Ovary (tissue), 3 donors: ENCODE data around the gene PYY.
"Not testable (repeated sequence)": the region's sequence is repeated elsewhere in the genome, so short reads cannot be mapped to it uniquely, and the experiment has no call there.

ENCODE experiments used
- CTCF ChIP-seq, 3 donors: fragments of 450-650 bp in 2 of 3; fragments of 200-600 bp in 1 of 3; IDR thresholded peaks; one replicate each; pipeline versions ENCODE4 v1.5.1 to v1.8.0; 2016 to 2022; ENCODE audit warnings: antibody characterized with exemption in 3 of 3, mild to moderate bottlenecking in 1 of 3
- EP300 ChIP-seq: sonication (generic); formaldehyde crosslinking; IDR thresholded peaks from one replicate; pipeline ENCODE4 v1.6.1; 2017; ENCODE audit warnings: antibody characterized with exemption
- POLR2A ChIP-seq: fragments of 450-650 bp; IDR thresholded peaks from one replicate; pipeline ENCODE4 v1.6.1; 2017; ENCODE audit warnings: antibody characterized with exemption, mild to moderate bottlenecking, moderate library complexity
- donor health status: DM: no; HTN: no; CAD: no.

GRCh38 chr17:43972444-43973212, 18.9 kb upstream of the PYY start:
- not testable (repeated sequence) for TF ChIP-seq CTCF (IDR thresholded peaks at IDR 0.05); EP300; POLR2A
